GM12891 (cell line): ENCODE results near the gene PKHD1.

Experiments used
- POLR2A ChIP-seq: IDR thresholded peaks from 2 replicates; pipeline ENCODE4 v1.6.1; 2011; ENCODE audit warnings: low read depth, low read length, control low read depth
- TAF1 ChIP-seq: IDR thresholded peaks from 2 replicates; pipeline ENCODE4 v1.6.1; 2011; ENCODE audit warnings: low read depth, low read length, control low read depth

GRCh38 chr6:52098721-52099120 is 11.3 kb upstream of the PKHD1 start:
- TF ChIP-seq POLR2A = no peak
- no peak for TF ChIP-seq TAF1
